Measurements from ENCODE around the gene BBOX1.
"Not testable (repeated sequence)": the region's sequence is repeated elsewhere in the genome, so short reads cannot be mapped to it uniquely, and the experiment has no call there.

BBOX1 gene

GRCh38 chr11:27135924-27136329 lies 95.3 kb downstream of the BBOX1 start:
- DNase-seq, result not testable (repeated sequence)

DNA sequence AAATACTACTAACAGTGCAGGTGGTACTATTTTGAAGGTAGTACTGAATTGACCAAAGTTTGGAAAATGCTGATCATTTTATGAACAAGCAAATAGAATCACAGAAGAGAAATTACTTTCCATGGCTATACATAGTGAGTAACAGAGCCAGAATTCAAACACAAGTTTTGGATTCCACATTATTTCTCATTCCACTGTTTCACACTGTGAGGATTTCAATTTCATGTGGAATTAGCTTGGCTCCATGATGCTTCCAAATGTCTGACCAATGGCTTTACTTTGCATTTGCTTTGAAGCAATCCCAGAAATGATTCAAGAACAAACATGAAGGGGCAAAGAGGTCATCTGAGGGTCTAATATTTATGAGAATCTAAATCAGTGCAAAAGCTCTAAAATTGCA lies 98.1 kb downstream of the BBOX1 start:
- DNase-seq, result no peak

DNA sequence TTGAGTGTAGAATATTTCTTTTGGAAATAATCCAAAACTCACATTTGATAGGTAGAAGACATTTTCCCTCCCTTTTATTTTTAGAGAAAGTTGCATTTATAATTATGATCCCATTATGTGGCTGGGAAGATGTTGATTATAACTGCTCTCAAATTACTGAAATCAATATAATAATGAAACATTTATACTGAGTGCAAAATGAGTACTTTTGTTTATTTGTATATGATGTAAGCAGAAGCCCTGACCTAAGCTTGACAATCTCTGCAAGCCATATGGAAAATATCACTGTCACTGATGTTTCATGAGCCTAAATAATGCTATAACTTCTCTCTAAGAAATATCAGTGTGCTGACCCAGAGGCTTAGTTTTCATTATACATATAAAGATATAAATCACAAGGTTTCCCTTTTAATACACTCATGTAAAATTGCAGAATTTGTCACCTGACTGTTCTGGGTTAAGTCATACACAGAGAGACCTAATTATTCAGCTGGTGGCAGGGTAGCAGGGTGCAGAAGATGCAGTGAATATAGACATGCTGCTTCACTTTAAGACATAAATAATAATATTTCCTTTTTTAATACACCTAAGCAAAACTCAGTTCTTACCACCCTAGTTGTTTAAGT lies 99.2 kb downstream of the BBOX1 start:
- DNase-seq, result no peak

- no peak for DNase-seq
These were observed 101.0 kb downstream of the BBOX1 start for GRCh38 chr11:27141576-27141975.

GRCh38 chr11:27147916-27148315 lies 107.3 kb downstream of the BBOX1 start:
- DNase-seq, result no peak

GRCh38 chr11:27148506-27148905 lies 107.9 kb downstream of the BBOX1 start:
- no peak for DNase-seq

DNA sequence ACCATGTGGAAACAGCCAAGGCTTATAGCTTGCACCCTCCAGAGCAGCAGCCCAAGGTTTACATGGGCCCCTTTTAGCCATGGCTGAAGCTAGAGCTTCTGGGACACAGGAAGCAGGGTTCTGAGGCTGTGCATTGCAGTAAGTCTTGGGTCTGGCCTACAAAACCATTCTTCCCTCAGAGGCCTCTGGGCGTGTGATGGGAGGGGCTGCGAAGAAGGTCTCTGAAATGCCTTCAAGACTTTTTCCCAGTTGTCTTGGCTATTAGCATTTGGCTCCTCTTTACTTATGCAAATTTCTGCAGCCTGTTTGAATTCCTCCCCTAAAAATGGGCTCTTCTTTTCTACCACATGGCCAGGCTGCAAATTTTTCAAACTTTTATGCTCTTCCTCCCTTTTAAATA lies 109.5 kb downstream of the BBOX1 start:
- no peak for DNase-seq

GRCh38 chr11:27153136-27153535 lies 112.5 kb downstream of the BBOX1 start:
- peak; percentile 51 for DNase-seq

DNA sequence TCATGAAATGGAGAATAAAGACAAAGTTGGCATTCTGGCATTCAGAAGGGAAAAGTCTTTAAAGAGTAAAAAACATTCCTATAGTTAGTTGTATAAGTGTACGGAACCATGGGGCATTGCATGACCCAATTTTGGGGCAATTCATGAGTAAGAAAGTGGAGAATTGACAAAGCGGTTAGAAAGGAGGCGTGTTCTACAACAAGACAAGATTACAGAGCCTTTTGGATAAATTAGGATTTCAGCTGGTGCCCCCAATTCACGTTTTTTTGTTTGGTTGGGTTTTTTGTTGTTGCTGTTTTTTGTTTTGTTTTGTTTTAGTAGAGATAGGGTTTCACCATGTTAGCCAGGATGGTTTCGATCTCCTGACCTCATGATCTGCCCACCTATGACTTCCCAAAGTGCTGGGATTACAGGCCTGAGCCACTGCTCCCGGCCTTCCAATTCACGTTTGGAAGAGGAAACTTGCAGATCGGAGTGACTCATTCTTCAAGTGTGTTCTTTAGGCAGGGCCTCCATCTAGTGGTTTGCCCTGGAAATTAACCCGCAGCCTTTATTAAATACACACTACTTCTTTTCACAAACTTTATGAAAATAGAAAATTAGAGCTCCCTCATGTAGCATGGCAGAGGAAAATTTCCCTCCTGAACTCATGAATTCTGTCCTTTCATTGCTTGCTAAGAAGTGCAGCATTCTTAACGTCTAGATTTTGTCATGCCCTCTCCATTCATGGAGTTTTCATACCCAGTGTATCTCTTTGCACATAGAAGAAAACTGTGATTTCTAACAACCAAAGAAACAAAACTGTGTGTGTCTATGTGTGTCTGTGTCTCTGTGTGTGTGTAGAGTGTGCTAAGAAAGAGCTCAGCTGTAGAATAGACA lies 118.1 kb downstream of the BBOX1 start:
- DNase-seq, result peak; percentile 80

- DNase-seq, result peak; percentile 33
These were observed 118.7 kb downstream of the BBOX1 start for GRCh38 chr11:27159335-27159679.

DNA sequence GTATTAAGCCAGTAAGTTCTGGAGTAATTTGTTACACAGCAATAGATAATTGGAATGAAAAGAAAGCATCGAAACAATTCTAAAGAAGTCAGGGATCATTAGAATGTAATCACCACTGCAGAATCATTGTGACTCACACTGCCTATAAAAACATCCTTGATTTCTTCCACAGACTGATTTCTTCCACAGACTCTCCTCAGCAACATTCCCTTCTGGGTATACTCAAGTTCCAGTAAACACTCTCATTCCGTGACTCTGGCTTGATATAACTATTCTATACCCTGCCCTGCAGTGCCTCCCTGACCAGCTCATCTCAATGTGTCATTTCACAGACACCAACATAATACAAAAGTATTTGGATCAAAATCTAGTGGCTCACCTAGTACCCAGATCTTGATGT lies 120.5 kb downstream of the BBOX1 start:
- DNase-seq, result peak; percentile 51

DNA sequence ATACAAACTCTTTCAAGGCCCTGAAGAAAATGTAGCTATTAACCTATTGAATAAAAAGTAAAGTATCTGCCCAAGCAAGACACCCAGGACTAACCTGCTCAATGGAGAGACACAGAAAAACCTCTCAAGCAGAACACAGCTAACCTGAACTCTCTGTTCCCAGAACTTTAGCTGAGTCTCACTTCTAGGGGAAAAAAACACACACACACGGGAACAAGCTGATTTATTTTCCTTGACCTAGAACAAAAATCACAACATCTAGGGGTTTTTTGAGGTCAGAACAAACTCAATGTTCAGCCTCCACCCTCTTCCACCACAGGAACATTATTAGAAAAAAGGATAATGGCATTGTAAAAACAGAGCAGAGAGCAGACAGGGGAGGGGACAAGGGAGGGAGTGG lies 121.6 kb downstream of the BBOX1 start:
- no peak for DNase-seq

- DNase-seq, result no peak
These were observed 125.5 kb downstream of the BBOX1 start for GRCh38 chr11:27166130-27166529.

DNA sequence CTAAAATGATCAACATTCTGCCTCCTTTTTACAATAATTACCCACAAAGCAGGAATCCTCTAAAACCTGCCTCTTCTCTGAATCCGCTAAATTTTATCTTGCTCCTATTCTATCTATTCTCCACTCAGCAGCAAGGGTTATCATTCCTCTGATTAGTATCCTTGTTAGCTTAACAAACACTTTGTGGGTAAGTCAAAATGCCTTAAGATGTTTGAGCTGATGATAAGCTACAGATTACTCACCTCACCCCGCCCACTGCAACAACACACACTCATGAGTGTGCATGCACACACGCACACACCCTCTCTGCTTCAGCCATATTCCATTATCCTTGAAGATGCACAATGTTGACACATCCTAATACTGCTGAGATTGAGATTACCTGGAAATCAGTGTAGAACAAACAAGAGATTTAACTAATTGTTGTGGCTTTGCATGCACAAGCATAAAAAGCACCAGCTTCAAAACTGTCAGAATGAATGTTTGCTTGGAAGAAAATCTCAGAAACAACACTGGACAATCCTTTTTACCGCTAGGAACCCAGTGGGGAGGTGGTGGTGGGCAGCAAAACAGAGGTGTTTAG lies 130.9 kb downstream of the BBOX1 start:
- peak; percentile 28 for DNase-seq

- DNase-seq, result no peak
These were observed 132.9 kb downstream of the BBOX1 start for GRCh38 chr11:27173545-27173944.

DNA sequence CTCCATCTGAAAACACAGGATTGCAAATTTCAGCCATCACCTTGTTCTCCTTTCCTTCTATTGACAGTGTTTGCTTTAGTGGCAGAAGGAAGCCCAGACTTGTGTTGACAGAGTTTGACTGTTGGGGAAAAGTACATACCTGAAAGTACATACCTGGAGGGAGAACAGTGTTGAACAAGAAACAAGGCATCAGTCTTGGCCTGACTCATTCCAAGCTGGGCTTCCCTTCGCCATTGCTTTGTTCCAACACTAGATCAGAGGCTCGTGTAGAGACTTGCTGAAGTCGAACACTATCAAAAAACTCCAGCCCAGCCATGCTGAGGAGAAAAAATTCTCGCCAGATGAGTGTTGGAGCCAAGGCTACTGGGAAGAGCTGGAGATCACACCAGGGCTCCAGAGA lies 133.4 kb downstream of the BBOX1 start:
- no peak for DNase-seq

DNA sequence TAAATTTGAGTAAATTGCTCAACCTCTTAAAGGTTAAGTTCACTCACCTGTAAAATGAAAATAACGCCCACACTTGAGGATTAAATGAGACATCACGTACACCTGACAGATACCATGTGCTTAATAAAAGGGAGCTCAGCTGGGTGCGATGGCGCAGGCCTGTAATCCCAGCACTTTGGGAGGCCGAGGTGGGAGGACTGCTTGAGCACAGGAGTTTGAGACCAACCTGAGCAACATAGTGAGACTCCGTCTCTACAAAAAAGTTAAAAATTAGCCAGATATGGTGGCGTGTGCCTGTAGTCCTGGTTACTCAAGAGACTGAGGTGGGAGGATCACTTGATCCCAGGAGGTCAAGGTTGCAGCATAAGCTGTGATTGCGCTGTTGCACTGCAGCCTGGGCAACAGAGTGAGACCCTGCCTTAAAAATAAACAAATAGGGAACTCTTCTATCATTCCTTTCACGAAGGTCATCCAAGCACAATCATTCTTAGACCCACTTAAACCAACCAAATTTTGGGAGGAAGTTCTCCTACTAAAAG lies 134.1 kb downstream of the BBOX1 start:
- no peak for DNase-seq

DNA sequence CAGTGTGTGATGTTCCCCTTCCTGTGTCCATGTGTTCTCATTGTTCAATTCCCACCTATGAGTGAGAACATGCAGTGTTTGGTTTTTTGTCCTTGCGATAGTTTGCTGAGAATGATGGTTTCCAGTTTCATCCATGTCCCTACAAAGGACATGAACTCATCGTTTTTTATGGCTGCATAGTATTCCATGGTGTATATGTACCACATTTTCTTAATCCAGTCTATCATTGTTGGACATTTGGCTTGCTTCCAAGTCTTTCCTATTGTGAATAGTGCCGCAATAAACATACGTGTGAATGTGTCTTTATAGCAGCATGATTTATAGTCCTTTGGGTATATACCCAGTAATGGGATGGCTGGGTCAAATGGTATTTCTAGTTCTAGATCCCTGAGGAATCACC lies 134.9 kb downstream of the BBOX1 start:
- DNase-seq, result not testable (repeated sequence)
